Hepatic stellate cell (primary cell): Measurements from ENCODE around the gene TGDS.
"Not testable (repeated sequence)": the region's sequence is repeated elsewhere in the genome, so short reads cannot be mapped to it uniquely, and the experiment has no call there.

Experiments used
- DNase-seq: peaks from one replicate; pipeline ENCODE4 v3.0.0; 2011; ENCODE audit warnings: low spot score

Gene TGDS

GRCh38 chr13:94595950-94596574, at the start of gene TGDS:
TGDS (minus strand) TSS chr13:94596152; CDS start chr13:94596136, 16 bp downstream.
- peak; percentile 92 for DNase-seq

- DNase-seq = peak; percentile 62
Measured at GRCh38 chr13:94641409-94641941, 45.5 kb upstream of the TGDS start.

GRCh38 chr13:94640721-94641120, 44.8 kb upstream of the TGDS start:
- no peak for DNase-seq

- not testable (repeated sequence) for DNase-seq
Measured at GRCh38 chr13:94637677-94638076, 41.7 kb upstream of the TGDS start.

GRCh38 chr13:94636942-94637578, 41.1 kb upstream of the TGDS start:
- no peak for DNase-seq

GRCh38 chr13:94636096-94636495, 40.1 kb upstream of the TGDS start:
- not testable (repeated sequence) for DNase-seq

GRCh38 chr13:94632226-94632980, 36.5 kb upstream of the TGDS start:
- no peak for DNase-seq

GRCh38 chr13:94630858-94631257, 34.9 kb upstream of the TGDS start:
- DNase-seq = no peak

GRCh38 chr13:94623316-94623715, 27.4 kb upstream of the TGDS start:
- DNase-seq = no peak

- DNase-seq = no peak
Measured at GRCh38 chr13:94622344-94622743, 26.4 kb upstream of the TGDS start.

GRCh38 chr13:94620286-94620896, 24.4 kb upstream of the TGDS start:
- no peak for DNase-seq

GRCh38 chr13:94617389-94618000, 21.5 kb upstream of the TGDS start:
- no peak for DNase-seq

- DNase-seq = no peak
Measured at GRCh38 chr13:94613051-94613450, 17.1 kb upstream of the TGDS start.

GRCh38 chr13:94612050-94612449, 16.1 kb upstream of the TGDS start:
- no peak for DNase-seq

GRCh38 chr13:94610475-94610874, 14.5 kb upstream of the TGDS start:
- no peak for DNase-seq

- DNase-seq = no peak
Measured at GRCh38 chr13:94609196-94609595, 13.2 kb upstream of the TGDS start.

GRCh38 chr13:94608586-94608985, 12.6 kb upstream of the TGDS start:
- DNase-seq = no peak

- DNase-seq = no peak
Measured at GRCh38 chr13:94607939-94608338, 12.0 kb upstream of the TGDS start.

- no peak for DNase-seq
Measured at GRCh38 chr13:94607056-94607455, 11.1 kb upstream of the TGDS start.

- DNase-seq = no peak
Measured at GRCh38 chr13:94602467-94602866, 6.5 kb upstream of the TGDS start.

GRCh38 chr13:94601446-94602431, 5.8 kb upstream of the TGDS start, which contains the start of gene GPR180:
GPR180 (plus strand) TSS chr13:94601857; CDS start chr13:94601928, 71 bp downstream.
- DNase-seq = peak; percentile 98
